CD8-positive, alpha-beta memory T cell (primary cell): ENCODE measurements around the gene MAPK13. TPM values are rescaled to one million over a fixed set of nuclear protein-coding genes. Genes with fewer than 3 reads are reported as not detected.
"Not testable (repeated sequence)": the region's sequence is repeated elsewhere in the genome, so short reads cannot be mapped to it uniquely, and the experiment has no call there.

Experiments
- CTCF ChIA-PET: fragments of 350-600 bp; sonication (Branson Sonifier 250); formaldehyde crosslinking; loops from one replicate; lab custom pipeline; 2021; ENCODE audit warnings: antibody characterized with exemption; lab: Charles Lee
- POLR2A ChIA-PET: fragments of 350-600 bp; sonication (Branson Sonifier 250); formaldehyde crosslinking; loops from one replicate; lab custom pipeline; 2021; ENCODE audit warnings: antibody characterized with exemption; lab: Charles Lee
- DNase-seq, 5 donors: peaks; one replicate each; pipeline versions ENCODE4 v3.0.0 to v3.0.0-alpha.2; 2020 to 2022; ENCODE audit warnings: mixed read lengths in 1 of 5
- H3K27ac ChIP-seq: one replicate; pipeline ENCODE4 v1.7.0; 2013; ENCODE audit warnings: low read depth, mild to moderate bottlenecking, low read length, moderate library complexity
- H3K27me3 ChIP-seq: 2 replicates; pipeline ENCODE4 v1.7.0; 2013; ENCODE audit warnings: low read length, mild to moderate bottlenecking; ENCODE audit not compliant: insufficient read depth, poor library complexity, severe bottlenecking
- H3K36me3 ChIP-seq: 2 replicates; pipeline ENCODE4 v1.7.0; 2013; ENCODE audit warnings: mild to moderate bottlenecking, low read length, moderate library complexity; ENCODE audit not compliant: insufficient read depth
- H3K4me1 ChIP-seq: 2 replicates; pipeline ENCODE4 v1.7.0; 2013; ENCODE audit warnings: mild to moderate bottlenecking, low read length, moderate library complexity; ENCODE audit not compliant: insufficient read depth
- H3K4me3 ChIP-seq: 2 replicates; pipeline ENCODE4 v1.7.0; 2013; ENCODE audit warnings: mild to moderate bottlenecking, low read length
- H3K9me3 ChIP-seq: 2 replicates; pipeline ENCODE4 v1.7.0; 2013; ENCODE audit warnings: mild to moderate bottlenecking, low read length
- H3K27ac Mint-ChIP-seq, 8 donors: one replicate each; pipeline ENCODE4 v1.8.0; 2020 to 2021; ENCODE audit warnings: mixed read lengths in 8 of 8, mild to moderate bottlenecking in 6 of 8, inconsistent platforms in 3 of 8, moderate library complexity in 3 of 8
- H3K27me3 Mint-ChIP-seq, 2 donors: one replicate each; pipeline ENCODE4 v1.8.0; 2020 to 2021; ENCODE audit warnings: mixed read lengths in 2 of 2, mild to moderate bottlenecking in 1 of 2, moderate library complexity in 1 of 2
- H3K36me3 Mint-ChIP-seq, 3 donors: one replicate each; pipeline ENCODE4 v1.8.0; 2020 to 2021; ENCODE audit warnings: mixed read lengths in 3 of 3, inconsistent platforms in 1 of 3, mild to moderate bottlenecking in 1 of 3
- H3K4me1 Mint-ChIP-seq, 3 donors: one replicate each; pipeline ENCODE4 v1.8.0; 2020 to 2021; ENCODE audit warnings: mixed read lengths in 3 of 3, inconsistent platforms in 1 of 3, mild to moderate bottlenecking in 1 of 3
- H3K4me3 Mint-ChIP-seq, 7 donors: one replicate each; pipeline ENCODE4 v1.8.0; 2020 to 2021; ENCODE audit warnings: mixed read lengths in 7 of 7, mild to moderate bottlenecking in 6 of 7, moderate library complexity in 4 of 7, inconsistent platforms in 2 of 7
- H3K9me3 Mint-ChIP-seq, 5 donors: one replicate each; pipeline ENCODE4 v1.8.0; 2020 to 2022; ENCODE audit warnings: mixed read lengths in 5 of 5, mild to moderate bottlenecking in 3 of 5, moderate library complexity in 2 of 5, inconsistent platforms in 1 of 5
- polyA plus RNA-seq: library from polyadenylated mRNA; unstranded; fragments of 300-500 nt; fragmentation: Illumina TruSeq; gene quantifications from one replicate; pipeline ENCODE4 v1.2.3, GENCODE V29; 2021
- total RNA-seq, 2 experiments: library from RNA; stranded (reverse); gene quantifications; one replicate each; pipeline ENCODE4 v1.2.3, GENCODE V29; 2021

MAPK13 gene
- total and polyA plus RNA-seq, 3 experiments from 2014 or later = 46.4 to 77.3 (median 75.7) TPM

DNA sequence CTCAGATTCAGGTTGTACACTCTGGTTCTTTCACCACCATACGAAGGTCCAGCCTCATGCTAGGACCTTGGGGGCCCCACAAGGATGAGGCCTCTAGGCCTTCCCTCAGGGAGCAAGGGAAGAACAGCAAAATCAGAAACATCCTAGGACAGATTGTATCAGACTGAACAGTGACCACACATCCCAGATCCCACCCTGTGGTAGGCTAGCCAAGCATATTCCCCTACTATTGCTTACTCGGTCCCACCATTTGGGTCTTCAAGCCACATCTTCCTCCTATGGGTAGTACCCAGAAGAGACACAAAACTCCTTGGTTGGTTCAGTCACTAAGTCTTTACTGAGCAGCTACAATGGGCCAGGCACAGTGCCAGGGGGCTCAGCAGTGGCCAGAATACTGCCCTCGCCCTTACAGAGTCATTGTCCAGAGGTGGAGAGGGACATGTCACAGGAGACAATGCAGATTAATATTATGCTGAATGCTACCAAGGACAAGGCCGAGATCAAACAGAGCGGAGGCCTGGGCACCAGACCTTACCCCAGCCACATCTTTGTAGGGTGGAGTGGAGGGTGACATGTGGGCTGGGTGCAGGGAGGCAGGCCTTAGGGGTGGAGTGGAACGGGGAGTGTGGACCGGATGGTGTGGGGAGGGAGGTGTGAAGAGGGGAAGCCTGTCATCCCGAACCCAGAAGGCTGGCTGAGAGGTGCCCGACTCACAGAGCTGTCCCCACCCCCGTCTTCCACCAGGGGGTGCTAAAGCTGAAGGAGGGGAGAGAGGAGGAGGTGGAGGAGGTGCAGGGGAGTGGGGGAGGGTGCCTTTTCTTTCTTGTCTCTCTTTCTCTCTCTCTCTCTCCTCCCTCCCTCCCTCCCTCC is 6.8 kb upstream of the MAPK13 start:
- H3K4me3 Mint-ChIP-seq = peak overlapping the region; percentile 50 to 78 (median 57)

DNA sequence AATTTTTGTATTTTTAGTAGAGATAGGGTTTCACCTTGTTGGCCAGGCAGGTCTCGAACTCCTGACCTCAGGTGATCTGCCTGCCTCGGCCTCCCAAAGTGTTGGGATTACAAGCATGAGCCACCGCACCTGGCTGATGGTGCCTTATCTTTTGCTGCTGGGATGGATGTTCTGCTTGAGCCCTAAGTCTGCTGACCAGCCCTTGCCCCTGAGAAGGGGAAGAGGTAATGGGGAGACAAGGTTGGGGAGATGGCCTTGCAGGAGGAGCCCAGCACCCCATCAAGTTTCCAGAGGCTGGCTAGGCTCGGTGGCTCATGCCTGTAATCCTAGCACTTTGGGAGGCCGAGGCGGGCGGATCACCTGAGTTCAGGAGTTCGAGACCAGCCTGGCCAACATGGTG is 6.0 kb upstream of the MAPK13 start:
- Mint-ChIP-seq H3K27ac (peak overlapping the region in 5 of 8 donors; percentile 60 to 98 (median 89)), H3K4me1 (peaks cover 75 to 91% (median 83%) of the 10 kb centered on the region in 3 donors), H3K4me3 (peak overlapping the region in 6 of 7 donors; percentile 50 to 70 (median 59))
- H3K4me1 ChIP-seq = peaks cover 69% of the 10 kb centered on the region
- H3K36me3 ChIP-seq, H3K36me3 Mint-ChIP-seq, H3K27me3 Mint-ChIP-seq, H3K9me3 ChIP-seq, H3K4me3 ChIP-seq, H3K27me3 ChIP-seq, H3K9me3 Mint-ChIP-seq, H3K27ac ChIP-seq, DNase-seq: not testable (repeated sequence)
- CTCF ChIA-PET = interaction anchor here (0.7 to 5.4 kb wide), 7 partner anchors 7 to 97 kb away, joined by 3 to 35 read pairs (median 5); partner anchors contain the start of gene MAPK14
- POLR2A ChIA-PET = interaction anchor here (1.0 to 1.4 kb wide), 4 partner anchors 73 to 178 kb away, joined by 3 to 5 read pairs (median 4); partner anchors contain the start of gene BRPF3

More for the DNA sequence above, 6.8 kb upstream of the MAPK13 start:
- Histone ChIP-seq H3K4me3 (peak overlapping the region; percentile 20), H3K27me3 (no peaks in the 10 kb centered on the region), H3K9me3 (no peaks in the 10 kb centered on the region), H3K27ac (peak overlapping the region; percentile 32), H3K36me3 (no peaks in the 10 kb centered on the region), H3K4me1 (peaks cover 77% of the 10 kb centered on the region)
- Mint-ChIP-seq H3K9me3 (no peaks in the 10 kb centered on the region), H3K27ac (peak overlapping the region; percentile 84 to 99 (median 96)), H3K4me1 (peaks cover 84 to 96% (median 87%) of the 10 kb centered on the region in 3 donors), H3K36me3 (no peaks in the 10 kb centered on the region), H3K27me3 (no peaks in the 10 kb centered on the region)
- DNase-seq = peak; percentile 85 to 93 (median 90)
- POLR2A ChIA-PET = interaction anchor here (0.6 to 1.4 kb wide), 5 partner anchors 74 to 758 kb away, joined by 3 to 7 read pairs (median 5); partner anchors contain the start of gene BRPF3
- CTCF ChIA-PET = interaction anchor here (0.7 to 5.4 kb wide), 8 partner anchors 8 to 96 kb away, joined by 3 to 35 read pairs (median 8); partner anchors contain the start of gene MAPK14

DNA sequence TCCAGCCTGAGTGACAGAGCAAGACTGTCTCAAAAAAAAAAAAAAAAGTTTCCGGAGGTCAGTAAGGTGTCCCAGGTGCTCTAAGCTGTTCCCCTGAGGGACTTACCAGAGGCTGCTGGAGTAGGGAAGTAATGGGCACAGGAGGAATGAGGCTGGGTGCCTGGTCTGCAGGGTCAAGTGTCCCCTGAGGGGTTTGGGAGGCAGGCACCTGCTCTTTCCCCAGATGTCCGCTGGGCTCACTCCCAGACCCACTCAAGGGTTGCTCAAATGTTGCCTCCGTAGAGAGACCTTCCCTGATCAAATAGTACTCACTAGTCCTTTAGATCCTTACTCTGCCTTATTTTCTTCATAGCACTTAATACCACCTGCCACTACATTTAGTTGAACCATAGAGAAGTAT is 5.4 kb upstream of the MAPK13 start:
- H3K4me3 ChIP-seq = no peak overlapping the region
- peaks cover 67% of the 10 kb centered on the region for H3K4me1 ChIP-seq
- H3K27ac Mint-ChIP-seq = peak overlapping the region in 5 of 8 donors; percentile 2 to 87 (median 61)
- H3K27me3 Mint-ChIP-seq = no peaks in the 10 kb centered on the region
- peaks cover 75 to 90% (median 82%) of the 10 kb centered on the region in 3 donors for H3K4me1 Mint-ChIP-seq
- CTCF ChIA-PET = interaction anchor here (1.3 to 5.4 kb wide), 6 partner anchors 16 to 177 kb away, joined by 3 to 35 read pairs (median 8); partner anchors contain the start of gene MAPK14
- peak overlapping the region in 4 of 7 donors; percentile 11 to 57 (median 44) for H3K4me3 Mint-ChIP-seq
- H3K36me3 Mint-ChIP-seq = no peaks in the 10 kb centered on the region
- no peaks in the 10 kb centered on the region for H3K27me3 ChIP-seq
- H3K27ac ChIP-seq = no peak overlapping the region
- H3K9me3 ChIP-seq = no peaks in the 10 kb centered on the region
- POLR2A ChIA-PET = interaction anchor here (0.7 kb wide), 1 partner anchor 95 kb away, joined by 7 read pairs; no protein-coding TSS in a partner anchor
- DNase-seq = no peak
- no peaks in the 10 kb centered on the region for H3K36me3 ChIP-seq
- no peaks in the 10 kb centered on the region for H3K9me3 Mint-ChIP-seq

DNA sequence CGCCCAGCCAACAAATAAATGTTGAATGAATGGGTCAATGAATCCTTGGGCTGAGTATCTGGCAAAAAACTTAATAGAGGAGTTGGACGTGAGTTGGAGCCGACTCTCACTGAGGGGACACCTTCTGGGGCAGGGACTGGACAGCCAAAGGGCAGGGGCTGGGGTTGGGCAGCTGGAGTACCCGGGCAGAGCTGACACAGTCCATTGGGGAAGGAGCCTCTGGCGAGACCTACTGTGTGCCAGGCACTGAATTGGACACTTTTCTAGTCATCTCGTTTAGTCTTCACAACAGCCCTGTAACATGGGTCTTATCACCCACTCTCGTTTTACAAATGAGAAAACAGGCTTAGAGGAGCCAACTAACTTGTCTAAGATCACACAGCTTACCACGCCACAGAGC is 4.7 kb upstream of the MAPK13 start:
- Mint-ChIP-seq H3K27ac (peak overlapping the region in 5 of 8 donors; percentile 30 to 58 (median 47)), H3K4me3 (peak overlapping the region in 3 of 7 donors; percentile 35 to 55 (median 37)), H3K36me3 (peaks cover 0 to 1% (median 0%) of the 10 kb centered on the region in 3 donors), H3K9me3 (no peaks in the 10 kb centered on the region), H3K27me3 (no peaks in the 10 kb centered on the region), H3K4me1 (peaks cover 70 to 85% (median 76%) of the 10 kb centered on the region in 3 donors)
- Histone ChIP-seq H3K36me3 (no peaks in the 10 kb centered on the region), H3K4me1 (peaks cover 62% of the 10 kb centered on the region), H3K27ac (no peak overlapping the region), H3K4me3 (no peak overlapping the region), H3K9me3 (no peaks in the 10 kb centered on the region), H3K27me3 (no peaks in the 10 kb centered on the region)
- CTCF ChIA-PET = interaction anchor here (1.3 to 5.4 kb wide), 6 partner anchors 10 to 176 kb away, joined by 3 to 35 read pairs (median 4); partner anchors contain the start of gene MAPK14
- POLR2A ChIA-PET = no interaction called here
- DNase-seq = no peak

DNA sequence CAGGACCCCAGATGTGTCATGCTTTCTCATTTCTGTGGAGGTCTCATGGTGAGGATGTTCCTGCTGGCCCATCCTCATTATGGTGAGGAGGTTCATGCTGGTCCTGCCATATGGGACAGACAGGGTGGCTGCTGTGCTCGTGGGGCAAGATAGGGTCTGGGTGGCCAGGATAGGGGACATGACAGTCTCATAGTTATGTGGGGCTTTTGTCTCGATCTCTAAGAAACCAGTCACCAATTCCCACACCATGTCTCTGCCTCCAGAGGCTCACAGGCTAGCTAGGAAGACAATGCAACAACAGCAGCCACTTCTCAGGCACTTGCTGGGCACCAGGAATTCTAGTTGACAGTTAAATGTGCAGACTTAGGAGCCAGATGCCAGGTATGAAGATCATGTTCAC is 4.2 kb upstream of the MAPK13 start:
- CTCF ChIA-PET = interaction anchor here (1.3 to 2.0 kb wide), 4 partner anchors 9 to 176 kb away, joined by 3 to 7 read pairs (median 4); no protein-coding TSS in a partner anchor
- POLR2A ChIA-PET = no interaction called here
- H3K27ac Mint-ChIP-seq = peak overlapping the region in 7 of 8 donors; percentile 30 to 80 (median 47)
- Histone ChIP-seq H3K27me3 (no peaks in the 10 kb centered on the region), H3K4me1 (peaks cover 59% of the 10 kb centered on the region), H3K4me3 (no peak overlapping the region), H3K36me3 (no peaks in the 10 kb centered on the region), H3K27ac (no peak overlapping the region), H3K9me3 (no peaks in the 10 kb centered on the region)
- H3K4me1 Mint-ChIP-seq = peaks cover 64 to 85% (median 74%) of the 10 kb centered on the region in 3 donors
- H3K27me3 Mint-ChIP-seq = no peaks in the 10 kb centered on the region
- peaks cover 0 to 4% (median 0%) of the 10 kb centered on the region in 3 donors for H3K36me3 Mint-ChIP-seq
- H3K9me3 Mint-ChIP-seq = no peaks in the 10 kb centered on the region
- H3K4me3 Mint-ChIP-seq = peak overlapping the region in 5 of 7 donors; percentile 11 to 55 (median 42)
- no peak for DNase-seq

DNA sequence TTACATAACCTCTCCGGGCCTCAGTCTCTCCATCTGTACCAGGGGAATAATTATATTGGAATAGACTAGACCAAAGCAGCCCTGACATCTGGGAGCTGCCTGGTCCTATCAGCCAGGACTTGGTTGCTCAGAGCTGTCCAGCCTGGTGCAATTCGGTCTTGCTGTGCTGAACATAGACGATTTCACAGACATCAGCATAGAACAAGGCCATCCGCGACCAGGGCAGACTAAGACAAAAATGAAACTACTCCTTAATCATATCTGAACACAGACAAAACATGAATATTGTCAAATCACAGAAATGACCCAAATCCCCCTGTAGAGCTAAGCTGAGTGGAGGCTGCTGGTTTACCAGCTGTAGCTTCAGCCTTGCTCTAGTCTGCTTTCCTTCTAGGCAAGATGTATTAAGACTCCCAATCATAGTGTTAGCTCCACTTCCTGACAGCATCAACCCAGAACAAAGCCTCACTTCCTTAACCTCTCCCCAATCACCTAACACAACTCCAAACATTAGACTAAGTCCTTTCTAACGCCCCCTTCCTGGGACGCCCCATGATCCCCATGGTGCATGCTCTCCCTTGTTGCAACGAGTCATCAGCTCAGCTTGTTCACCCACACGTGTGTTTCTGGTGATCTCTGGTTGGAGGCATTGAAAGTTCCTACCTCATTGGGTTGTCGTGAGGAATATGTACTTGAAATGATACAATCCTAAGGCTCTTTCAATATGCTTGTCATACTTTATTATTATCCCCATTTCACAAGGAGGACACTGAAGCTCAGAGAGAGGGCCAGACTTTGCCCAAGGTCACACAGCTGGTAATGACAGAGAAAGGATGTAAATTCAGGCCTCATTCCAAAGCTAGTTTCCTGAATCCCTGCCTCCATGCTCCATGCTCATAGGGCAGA is 3.5 kb upstream of the MAPK13 start:
- peak overlapping the region; percentile 30 to 80 (median 55) for H3K27ac Mint-ChIP-seq
- Histone ChIP-seq H3K27ac (no peak overlapping the region), H3K9me3 (no peaks in the 10 kb centered on the region), H3K4me3 (peak overlapping the region; percentile 5), H3K36me3 (no peaks in the 10 kb centered on the region), H3K4me1 (peaks cover 59% of the 10 kb centered on the region), H3K27me3 (no peaks in the 10 kb centered on the region)
- POLR2A ChIA-PET = no interaction called here
- H3K4me1 Mint-ChIP-seq = peaks cover 63 to 83% (median 71%) of the 10 kb centered on the region in 3 donors
- no peaks in the 10 kb centered on the region for H3K27me3 Mint-ChIP-seq
- no peaks in the 10 kb centered on the region for H3K9me3 Mint-ChIP-seq
- peak overlapping the region in 6 of 7 donors; percentile 11 to 55 (median 41) for H3K4me3 Mint-ChIP-seq
- peaks cover 0 to 4% (median 0%) of the 10 kb centered on the region in 3 donors for H3K36me3 Mint-ChIP-seq
- CTCF ChIA-PET = interaction anchor here (0.8 to 2.0 kb wide), 4 partner anchors 8 to 99 kb away, joined by 3 to 7 read pairs (median 4); partner anchors contain the start of gene MAPK14
- no peak for DNase-seq

DNA sequence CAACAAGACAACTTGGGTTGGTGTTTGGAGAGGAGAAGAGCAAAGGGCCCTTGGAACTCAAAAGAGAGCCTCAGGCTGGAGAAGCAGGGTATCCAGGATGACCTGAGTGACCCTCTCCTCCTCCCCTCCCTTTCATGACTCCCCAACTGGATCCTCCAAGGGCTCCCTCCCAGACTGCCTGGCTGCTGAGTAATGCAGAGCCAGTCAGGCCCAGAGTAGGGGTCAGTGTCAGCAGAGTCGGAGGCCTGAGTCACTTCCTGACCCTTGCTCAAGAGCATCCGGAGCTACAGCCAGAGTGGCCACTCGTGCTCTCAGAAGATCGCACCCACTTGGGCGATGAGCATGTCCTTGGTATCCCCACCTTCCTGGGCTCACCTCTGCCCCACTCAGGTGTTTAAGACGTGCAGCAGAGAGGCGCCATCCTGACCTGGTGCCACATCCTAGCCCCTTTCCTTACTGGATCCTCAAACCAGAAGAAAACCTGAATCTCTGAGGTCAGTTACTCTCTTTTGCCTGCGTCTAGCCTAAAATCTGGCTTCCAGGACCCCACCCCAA is 2.8 kb upstream of the MAPK13 start:
- ChIA-PET CTCF (interaction anchor here (0.8 to 1.2 kb wide), 2 partner anchors 27 to 100 kb away, joined by 3 read pairs; partner anchors contain the start of gene MAPK14), POLR2A (no interaction called here)
- Mint-ChIP-seq H3K4me1 (peaks cover 63 to 83% (median 71%) of the 10 kb centered on the region in 3 donors), H3K27ac (peak overlapping the region in 3 of 8 donors; percentile 30 to 52 (median 38)), H3K36me3 (peaks cover 0 to 5% (median 0%) of the 10 kb centered on the region in 3 donors), H3K9me3 (no peaks in the 10 kb centered on the region), H3K27me3 (no peaks in the 10 kb centered on the region), H3K4me3 (peak overlapping the region in 2 of 7 donors; percentile 40 to 76)
- no peak overlapping the region for H3K27ac ChIP-seq
- H3K9me3 ChIP-seq = no peaks in the 10 kb centered on the region
- H3K4me3 ChIP-seq = no peak overlapping the region
- no peaks in the 10 kb centered on the region for H3K36me3 ChIP-seq
- no peaks in the 10 kb centered on the region for H3K27me3 ChIP-seq
- H3K4me1 ChIP-seq = peaks cover 59% of the 10 kb centered on the region
- no peak for DNase-seq
